Measurements from ENCODE around the gene ANK3. TPM values are rescaled to one million over a fixed set of nuclear protein-coding genes. Genes with fewer than 3 reads are reported as not detected.

ANK3 gene
- total RNA-seq, 1 experiment from 2014 or later: 15.3 TPM

DNA sequence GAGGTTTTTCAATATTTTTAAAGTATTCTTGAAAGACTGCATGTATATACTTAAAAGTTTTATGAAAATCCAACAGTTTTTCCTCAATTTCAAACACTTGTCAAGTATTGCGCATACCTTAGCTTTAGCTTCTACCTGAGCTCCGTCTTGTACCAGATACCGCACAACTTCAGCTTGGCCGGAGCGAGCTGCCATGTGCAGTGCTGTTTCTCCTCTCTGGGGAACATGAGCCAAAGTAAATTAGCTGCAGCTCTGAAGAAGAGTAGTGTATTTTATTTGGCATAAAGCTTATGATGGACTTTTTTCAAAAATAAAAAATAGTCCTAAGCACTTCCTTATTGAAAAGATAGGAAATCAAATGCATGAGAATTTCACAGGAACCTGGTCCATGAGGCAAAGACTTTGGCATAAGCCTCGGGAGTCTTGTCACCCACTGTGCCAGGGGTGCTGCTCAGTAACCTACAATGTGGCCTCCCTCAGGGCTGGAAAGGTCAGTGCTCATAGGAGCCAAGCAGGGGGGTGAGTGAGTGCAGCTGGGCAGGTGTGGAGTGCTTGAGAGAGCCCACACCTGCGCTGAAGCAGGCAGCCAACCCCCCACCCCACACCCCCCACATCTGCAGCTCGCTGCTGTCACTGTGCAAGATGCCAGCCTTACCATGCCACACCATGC is 189.5 kb downstream of the ANK3 start:
- TF ChIP-seq EGR1 (IDR thresholded peaks at IDR 0.05; ENCODE audit: low read depth): no peak
- no peak for TF ChIP-seq SIN3A (IDR thresholded peaks at IDR 0.05; ENCODE audit: low read depth)
- TF ChIP-seq POLR2A (IDR thresholded peaks at IDR 0.05; ENCODE audit: borderline replicate concordance, extremely low read depth, insufficient read depth, insufficient read length): no peak
- TF ChIP-seq SRF (IDR thresholded peaks at IDR 0.05; ENCODE audit: low read depth): no peak
- TF ChIP-seq ZNF274 (IDR thresholded peaks at IDR 0.05; ENCODE audit: low read depth, low read length): no peak
- TF ChIP-seq CEBPB (IDR thresholded peaks at IDR 0.05; ENCODE audit: low read depth): no peak
- no peak for TF ChIP-seq EZH2 (IDR thresholded peaks at IDR 0.05)
- TF ChIP-seq, protein P1, sequence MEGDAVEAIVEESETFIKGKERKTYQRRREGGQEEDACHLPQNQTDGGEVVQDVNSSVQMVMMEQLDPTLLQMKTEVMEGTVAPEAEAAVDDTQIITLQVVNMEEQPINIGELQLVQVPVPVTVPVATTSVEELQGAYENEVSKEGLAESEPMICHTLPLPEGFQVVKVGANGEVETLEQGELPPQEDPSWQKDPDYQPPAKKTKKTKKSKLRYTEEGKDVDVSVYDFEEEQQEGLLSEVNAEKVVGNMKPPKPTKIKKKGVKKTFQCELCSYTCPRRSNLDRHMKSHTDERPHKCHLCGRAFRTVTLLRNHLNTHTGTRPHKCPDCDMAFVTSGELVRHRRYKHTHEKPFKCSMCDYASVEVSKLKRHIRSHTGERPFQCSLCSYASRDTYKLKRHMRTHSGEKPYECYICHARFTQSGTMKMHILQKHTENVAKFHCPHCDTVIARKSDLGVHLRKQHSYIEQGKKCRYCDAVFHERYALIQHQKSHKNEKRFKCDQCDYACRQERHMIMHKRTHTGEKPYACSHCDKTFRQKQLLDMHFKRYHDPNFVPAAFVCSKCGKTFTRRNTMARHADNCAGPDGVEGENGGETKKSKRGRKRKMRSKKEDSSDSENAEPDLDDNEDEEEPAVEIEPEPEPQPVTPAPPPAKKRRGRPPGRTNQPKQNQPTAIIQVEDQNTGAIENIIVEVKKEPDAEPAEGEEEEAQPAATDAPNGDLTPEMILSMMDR (IDR thresholded peaks at IDR 0.05 in 2 of 3, conservative IDR thresholded peaks at IDR 0.05 in 1 of 3; ENCODE audit: borderline replicate concordance in 1 of 3, insufficient read depth in 1 of 3, low read depth in 2 of 3, low read length in 2 of 3): no peak
- TF ChIP-seq CBX3 (IDR thresholded peaks at IDR 0.05; ENCODE audit: low read depth): no peak
- TF ChIP-seq, protein P2, sequence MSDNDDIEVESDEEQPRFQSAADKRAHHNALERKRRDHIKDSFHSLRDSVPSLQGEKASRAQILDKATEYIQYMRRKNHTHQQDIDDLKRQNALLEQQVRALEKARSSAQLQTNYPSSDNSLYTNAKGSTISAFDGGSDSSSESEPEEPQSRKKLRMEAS (IDR thresholded peaks at IDR 0.05): no peak
- no peak for TF ChIP-seq EZH2phosphoT487 (IDR thresholded peaks at IDR 0.05; ENCODE audit: borderline replicate concordance)
- no peak overlapping the region for H3K4me3 ChIP-seq (replicated peaks in 1 of 2; ENCODE audit: low read depth in 1 of 2, low read length in 2 of 2)
- H4K20me1 ChIP-seq (ENCODE audit: insufficient read depth): no peaks in the 10 kb centered on the region
- DNase-seq (ENCODE audit: low read depth, low spot score) (no peak), ATAC-seq (no peak)
- no TSS peak for BruUV-seq (replicated peaks)
- H3K9ac ChIP-seq (ENCODE audit: low read length): no peak overlapping the region
- H3K79me2 ChIP-seq (ENCODE audit: insufficient read depth, low read length): no peaks in the 10 kb centered on the region
- H3K9me3 ChIP-seq (ENCODE audit: control insufficient read depth in 1 of 2, insufficient read depth in 1 of 2, low read depth in 1 of 2, low read length in 2 of 2): no peaks in the 10 kb centered on the region
- H3K4me2 ChIP-seq (ENCODE audit: low read length): no peak overlapping the region
- H2AFZ ChIP-seq (ENCODE audit: low read depth, low read length, poor library complexity, severe bottlenecking): no peak overlapping the region
- RAD21 ChIA-PET (ENCODE audit: low non-redundant PET in 1 of 2, low total read pairs in 2 of 2, uncharacterized antibody in 2 of 2, unreplicated experiment in 2 of 2): interaction anchor here in 1 of 2 experiments (0.6 kb wide), 1 partner anchor 27 kb away, joined by 3 read pairs; no protein-coding TSS in a partner anchor
- intact Hi-C loops (cut with micrococcal nuclease): no loop called here
- POLR2A ChIA-PET: no interaction called here
- no peak overlapping the region for H3K27ac ChIP-seq (ENCODE audit: low read depth, low read length)
- H3K27me3 ChIP-seq (ENCODE audit: insufficient read depth, low read length): no peaks in the 10 kb centered on the region
- H3K36me3 ChIP-seq (ENCODE audit: control insufficient read depth in 1 of 2, insufficient read depth in 2 of 2, low read length in 2 of 2): no peaks in the 10 kb centered on the region; a peak in 1 of 4 replicates
- CTCF ChIA-PET: no interaction called here
- 0 out of 4 replicates have a peak, but pooled peaks cover 0 to 4% of the 10 kb centered on the region in 2 experiments for H3K4me1 ChIP-seq (ENCODE audit: control insufficient read depth in 1 of 2, insufficient read depth in 2 of 2, low read length in 2 of 2)
- H3K9me2 ChIP-seq (ENCODE audit: insufficient read depth): no peaks in the 10 kb centered on the region
